ENCODE measurements around the gene SDS.

SDS gene

DNA sequence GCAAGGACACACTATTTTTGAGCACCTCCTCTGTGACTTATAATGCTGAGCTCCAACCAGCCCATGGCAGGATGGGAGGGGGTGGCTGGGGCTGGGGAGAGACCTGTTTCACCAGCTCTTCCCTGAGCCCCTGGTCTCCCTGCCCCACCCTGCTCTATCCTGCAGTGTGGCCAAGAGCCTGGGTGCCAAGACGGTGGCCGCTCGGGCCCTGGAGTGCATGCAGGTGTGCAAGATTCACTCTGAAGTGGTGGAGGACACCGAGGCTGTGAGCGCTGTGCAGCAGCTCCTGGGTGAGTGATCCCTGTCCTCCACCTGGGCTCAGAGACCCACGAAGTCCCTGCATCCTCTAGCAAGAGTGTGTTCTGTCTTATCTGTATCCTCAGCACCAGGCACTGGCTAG is 32.9 kb upstream of the SDS start:
- Histone ChIP-seq H3K4me3 (ENCODE audit: low read depth in 1 of 2, low read length in 2 of 2) (no peak overlapping the region), H3K79me2 (ENCODE audit: insufficient read depth, low read length) (no peaks in the 10 kb centered on the region), H3K4me1 (ENCODE audit: insufficient read depth, low read length) (no peaks in the 10 kb centered on the region), H3K27ac (ENCODE audit: low read length) (no peak overlapping the region), H3K4me2 (ENCODE audit: insufficient read depth, low read length) (no peak overlapping the region), H3K36me3 (ENCODE audit: insufficient read depth, low read length) (no peaks in the 10 kb centered on the region), H3K9me3 (ENCODE audit: insufficient read depth, low read length, severe bottlenecking) (no peaks in the 10 kb centered on the region), H2AFZ (ENCODE audit: low read depth, low read length) (no peak overlapping the region), H3K9ac (ENCODE audit: low read depth, low read length) (no peak overlapping the region), H4K20me1 (ENCODE audit: insufficient read depth, low read length) (no peaks in the 10 kb centered on the region), H3K27me3 (ENCODE audit: insufficient read depth, low read length, poor library complexity) (no peaks in the 10 kb centered on the region)
- DNase-seq (no peak), ATAC-seq (ENCODE audit: insufficient read depth, low read depth) (no peak)
- TF ChIP-seq EZH2 (IDR thresholded peaks at IDR 0.05; ENCODE audit: borderline replicate concordance, low read depth, low read length, severe bottlenecking) (no peak), CTCF (IDR thresholded peaks at IDR 0.05; ENCODE audit: borderline replicate concordance, extremely low read depth, low read length, poor library complexity, severe bottlenecking) (no peak)

- no peak for ATAC-seq (ENCODE audit: insufficient read depth, low read depth)
- H3K4me1 ChIP-seq (ENCODE audit: insufficient read depth, low read length), result no peaks in the 10 kb centered on the region
- no peaks in the 10 kb centered on the region for H3K27me3 ChIP-seq (ENCODE audit: insufficient read depth, low read length, poor library complexity)
- no peak overlapping the region for H2AFZ ChIP-seq (ENCODE audit: low read depth, low read length)
- H3K4me3 ChIP-seq (ENCODE audit: low read depth in 1 of 2, low read length in 2 of 2), result no peak overlapping the region
- H3K9me3 ChIP-seq (ENCODE audit: insufficient read depth, low read length, severe bottlenecking), result no peaks in the 10 kb centered on the region
- DNase-seq, result no peak
- H3K36me3 ChIP-seq (ENCODE audit: insufficient read depth, low read length), result no peaks in the 10 kb centered on the region
- no peak overlapping the region for H3K27ac ChIP-seq (ENCODE audit: low read length)
- H3K79me2 ChIP-seq (ENCODE audit: insufficient read depth, low read length), result no peaks in the 10 kb centered on the region
- no peak overlapping the region for H3K4me2 ChIP-seq (ENCODE audit: insufficient read depth, low read length)
- TF ChIP-seq EZH2 (IDR thresholded peaks at IDR 0.05; ENCODE audit: borderline replicate concordance, low read depth, low read length, severe bottlenecking), result no peak
- TF ChIP-seq CTCF (IDR thresholded peaks at IDR 0.05; ENCODE audit: borderline replicate concordance, extremely low read depth, low read length, poor library complexity, severe bottlenecking), result no peak
- no peak overlapping the region for H3K9ac ChIP-seq (ENCODE audit: low read depth, low read length)
- no peaks in the 10 kb centered on the region for H4K20me1 ChIP-seq (ENCODE audit: insufficient read depth, low read length)
Observed at GRCh38 chr12:113435367-113435766, 31.7 kb upstream of the SDS start.

GRCh38 chr12:113432986-113433385 is 29.3 kb upstream of the SDS start:
- Histone ChIP-seq H3K9ac (ENCODE audit: low read depth, low read length) (no peak overlapping the region), H4K20me1 (ENCODE audit: insufficient read depth, low read length) (no peaks in the 10 kb centered on the region), H3K4me3 (ENCODE audit: low read depth in 1 of 2, low read length in 2 of 2) (no peak overlapping the region), H3K36me3 (ENCODE audit: insufficient read depth, low read length) (no peaks in the 10 kb centered on the region), H3K4me1 (ENCODE audit: insufficient read depth, low read length) (no peaks in the 10 kb centered on the region), H3K27ac (ENCODE audit: low read length) (no peak overlapping the region), H3K4me2 (ENCODE audit: insufficient read depth, low read length) (no peak overlapping the region), H3K9me3 (ENCODE audit: insufficient read depth, low read length, severe bottlenecking) (no peaks in the 10 kb centered on the region), H3K79me2 (ENCODE audit: insufficient read depth, low read length) (no peaks in the 10 kb centered on the region), H2AFZ (ENCODE audit: low read depth, low read length) (no peak overlapping the region), H3K27me3 (ENCODE audit: insufficient read depth, low read length, poor library complexity) (no peaks in the 10 kb centered on the region)
- TF ChIP-seq EZH2 (IDR thresholded peaks at IDR 0.05; ENCODE audit: borderline replicate concordance, low read depth, low read length, severe bottlenecking) (no peak), CTCF (IDR thresholded peaks at IDR 0.05; ENCODE audit: borderline replicate concordance, extremely low read depth, low read length, poor library complexity, severe bottlenecking) (no peak)
- ATAC-seq (ENCODE audit: insufficient read depth, low read depth) (no peak), DNase-seq (no peak)

- no peak overlapping the region for H3K27ac ChIP-seq (ENCODE audit: low read length)
- no peaks in the 10 kb centered on the region for H3K79me2 ChIP-seq (ENCODE audit: insufficient read depth, low read length)
- H3K4me3 ChIP-seq (ENCODE audit: low read depth in 1 of 2, low read length in 2 of 2), result no peak overlapping the region
- no peaks in the 10 kb centered on the region for H3K27me3 ChIP-seq (ENCODE audit: insufficient read depth, low read length, poor library complexity)
- H3K9me3 ChIP-seq (ENCODE audit: insufficient read depth, low read length, severe bottlenecking), result no peaks in the 10 kb centered on the region
- no peaks in the 10 kb centered on the region for H3K4me1 ChIP-seq (ENCODE audit: insufficient read depth, low read length)
- no peaks in the 10 kb centered on the region for H3K36me3 ChIP-seq (ENCODE audit: insufficient read depth, low read length)
- no peak overlapping the region for H3K9ac ChIP-seq (ENCODE audit: low read depth, low read length)
- ATAC-seq (ENCODE audit: insufficient read depth, low read depth), result no peak
- no peaks in the 10 kb centered on the region for H4K20me1 ChIP-seq (ENCODE audit: insufficient read depth, low read length)
- DNase-seq, result no peak
- TF ChIP-seq CTCF (IDR thresholded peaks at IDR 0.05; ENCODE audit: borderline replicate concordance, extremely low read depth, low read length, poor library complexity, severe bottlenecking) (no peak), EZH2 (IDR thresholded peaks at IDR 0.05; ENCODE audit: borderline replicate concordance, low read depth, low read length, severe bottlenecking) (no peak)
- no peak overlapping the region for H3K4me2 ChIP-seq (ENCODE audit: insufficient read depth, low read length)
- H2AFZ ChIP-seq (ENCODE audit: low read depth, low read length), result no peak overlapping the region
Observed at GRCh38 chr12:113428482-113428881, 24.8 kb upstream of the SDS start.
